HEK293 (cell line): ENCODE measurements around the gene COMP.

Experiments used
- CTCF ChIP-seq: fragments of 450-650 bp; formaldehyde crosslinking; IDR thresholded peaks from 2 replicates; pipeline ENCODE4 v1.5.1; 2016; ENCODE audit warnings: missing biosample characterization, missing genetic modification characterization
- TSHZ1 ChIP-seq: fragments of 450-650 bp; formaldehyde crosslinking; IDR thresholded peaks from 2 replicates; pipeline ENCODE4 v1.5.1; 2016; ENCODE audit warnings: missing biosample characterization, missing genetic modification characterization, borderline replicate concordance
- ZNF214 ChIP-seq: fragments of 450-650 bp; formaldehyde crosslinking; IDR thresholded peaks from 2 replicates; pipeline ENCODE4 v1.5.1; 2017; ENCODE audit warnings: missing biosample characterization, mild to moderate bottlenecking, missing genetic modification characterization, borderline replicate concordance
- ZNF548 ChIP-seq: fragments of 450-650 bp; formaldehyde crosslinking; IDR thresholded peaks from 2 replicates; pipeline ENCODE4 v1.5.1; 2016; ENCODE audit warnings: missing biosample characterization, missing genetic modification characterization
- TF ChIP-seq, protein P1 (sequence below): fragments of 450-650 bp; formaldehyde crosslinking; IDR thresholded peaks from 2 replicates; pipeline ENCODE4 v1.5.1; 2016; ENCODE audit warnings: missing biosample characterization, missing genetic modification characterization

DNA sequence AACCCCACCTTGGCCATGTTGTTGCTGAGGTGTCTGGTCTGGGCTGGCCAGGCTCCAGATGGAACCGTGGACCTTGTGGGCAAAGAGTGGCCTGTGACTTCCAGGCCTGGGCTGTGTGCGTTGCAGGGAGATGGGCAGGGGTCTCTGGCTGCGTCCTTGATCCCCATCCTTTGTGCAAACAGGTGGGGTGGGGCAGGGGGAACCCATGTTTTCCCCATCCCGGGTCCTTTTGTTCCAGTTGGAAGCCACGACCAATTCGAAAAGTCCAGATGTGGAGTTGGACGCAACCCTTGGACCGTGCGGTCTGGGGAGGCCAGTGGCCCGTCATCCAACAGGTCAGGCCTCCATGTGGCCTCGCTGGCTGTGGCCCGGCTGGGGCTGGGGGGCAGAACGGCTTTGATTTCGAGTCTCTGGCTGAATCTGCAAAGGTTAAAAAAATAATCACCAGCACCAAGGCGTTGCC is 13.1 kb upstream of the COMP start:
- no peak for TF ChIP-seq TSHZ1 (tag by site-specific recombination)
- no peak for TF ChIP-seq CTCF (tag by site-specific recombination)
- TF ChIP-seq, protein P1, sequence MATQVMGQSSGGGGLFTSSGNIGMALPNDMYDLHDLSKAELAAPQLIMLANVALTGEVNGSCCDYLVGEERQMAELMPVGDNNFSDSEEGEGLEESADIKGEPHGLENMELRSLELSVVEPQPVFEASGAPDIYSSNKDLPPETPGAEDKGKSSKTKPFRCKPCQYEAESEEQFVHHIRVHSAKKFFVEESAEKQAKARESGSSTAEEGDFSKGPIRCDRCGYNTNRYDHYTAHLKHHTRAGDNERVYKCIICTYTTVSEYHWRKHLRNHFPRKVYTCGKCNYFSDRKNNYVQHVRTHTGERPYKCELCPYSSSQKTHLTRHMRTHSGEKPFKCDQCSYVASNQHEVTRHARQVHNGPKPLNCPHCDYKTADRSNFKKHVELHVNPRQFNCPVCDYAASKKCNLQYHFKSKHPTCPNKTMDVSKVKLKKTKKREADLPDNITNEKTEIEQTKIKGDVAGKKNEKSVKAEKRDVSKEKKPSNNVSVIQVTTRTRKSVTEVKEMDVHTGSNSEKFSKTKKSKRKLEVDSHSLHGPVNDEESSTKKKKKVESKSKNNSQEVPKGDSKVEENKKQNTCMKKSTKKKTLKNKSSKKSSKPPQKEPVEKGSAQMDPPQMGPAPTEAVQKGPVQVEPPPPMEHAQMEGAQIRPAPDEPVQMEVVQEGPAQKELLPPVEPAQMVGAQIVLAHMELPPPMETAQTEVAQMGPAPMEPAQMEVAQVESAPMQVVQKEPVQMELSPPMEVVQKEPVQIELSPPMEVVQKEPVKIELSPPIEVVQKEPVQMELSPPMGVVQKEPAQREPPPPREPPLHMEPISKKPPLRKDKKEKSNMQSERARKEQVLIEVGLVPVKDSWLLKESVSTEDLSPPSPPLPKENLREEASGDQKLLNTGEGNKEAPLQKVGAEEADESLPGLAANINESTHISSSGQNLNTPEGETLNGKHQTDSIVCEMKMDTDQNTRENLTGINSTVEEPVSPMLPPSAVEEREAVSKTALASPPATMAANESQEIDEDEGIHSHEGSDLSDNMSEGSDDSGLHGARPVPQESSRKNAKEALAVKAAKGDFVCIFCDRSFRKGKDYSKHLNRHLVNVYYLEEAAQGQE (tag by site-specific recombination) = no peak
- no peak for TF ChIP-seq ZNF214
- TF ChIP-seq ZNF548 (tag by site-specific recombination) = no peak
